Mesenchymal stem cell (in vitro differentiated cells and primary cell): Measurements from ENCODE around the gene PPP4C.

ENCODE experiments used
- DNase-seq: peaks from one replicate; pipeline ENCODE4 v3.0.0-alpha.2; 2013
- H2AFZ ChIP-seq: one replicate; pipeline ENCODE4 v1.6.1; 2013; ENCODE audit warnings: low read depth, mild to moderate bottlenecking, control low read depth, inconsistent platforms, low read length, moderate library complexity
- H2AK5ac ChIP-seq: 2 replicates; pipeline ENCODE4 v1.6.1; 2013; ENCODE audit warnings: low read length, moderate library complexity, mild to moderate bottlenecking, inconsistent platforms; ENCODE audit not compliant: severe bottlenecking
- H2BK120ac ChIP-seq: one replicate; pipeline ENCODE4 v1.6.1; 2013; ENCODE audit warnings: low read depth, mild to moderate bottlenecking, inconsistent platforms, low read length, moderate library complexity
- H2BK12ac ChIP-seq, 2 experiments: one replicate each; pipeline ENCODE4 v1.6.1; 2013; ENCODE audit warnings: inconsistent platforms in 2 of 2, low read length in 2 of 2, mild to moderate bottlenecking in 2 of 2, moderate library complexity in 2 of 2, control low read depth in 1 of 2
- H2BK15ac ChIP-seq: one replicate; pipeline ENCODE4 v1.6.1; 2013; ENCODE audit warnings: mild to moderate bottlenecking, low read depth, inconsistent platforms; ENCODE audit not compliant: poor library complexity, severe bottlenecking
- H2BK5ac ChIP-seq: 2 replicates; pipeline ENCODE4 v1.6.1; 2013; ENCODE audit warnings: low read depth, mild to moderate bottlenecking, low read length, control low read depth, inconsistent platforms; ENCODE audit not compliant: poor library complexity, severe bottlenecking
- H3K14ac ChIP-seq, 2 experiments: one replicate each; pipeline ENCODE4 v1.6.1; 2013; ENCODE audit warnings: inconsistent platforms in 2 of 2, low read length in 2 of 2, control low read depth in 1 of 2, mild to moderate bottlenecking in 1 of 2, moderate library complexity in 1 of 2
- H3K18ac ChIP-seq, 2 experiments: one replicate each; pipeline ENCODE4 v1.6.1; 2013; ENCODE audit warnings: inconsistent platforms in 2 of 2, low read length in 2 of 2, control low read depth in 1 of 2, low read depth in 1 of 2, mild to moderate bottlenecking in 1 of 2
- H3K23ac ChIP-seq, 2 experiments: one replicate each; pipeline ENCODE4 v1.6.1; 2013; ENCODE audit warnings: inconsistent platforms in 2 of 2, low read length in 2 of 2, mild to moderate bottlenecking in 2 of 2, moderate library complexity in 2 of 2, control low read depth in 1 of 2
- H3K27ac ChIP-seq: 2 replicates; pipeline ENCODE4 v1.5.1; 2013; ENCODE audit warnings: mild to moderate bottlenecking, moderate library complexity, low read length, control low read depth, inconsistent platforms; ENCODE audit not compliant: poor library complexity, severe bottlenecking
- H3K27me3 ChIP-seq, 2 experiments: 2 replicates each; pipeline versions ENCODE4 v1.6.1 to v1.7.0; 2013; ENCODE audit warnings: low read length in 2 of 2, mild to moderate bottlenecking in 2 of 2, moderate library complexity in 2 of 2, control low read depth in 1 of 2, inconsistent platforms in 1 of 2; ENCODE audit not compliant: control insufficient read depth in 1 of 2, insufficient read depth in 1 of 2
- H3K36me3 ChIP-seq, 2 experiments: 2 replicates each; pipeline versions ENCODE4 v1.6.1 to v1.7.0; 2013; ENCODE audit warnings: low read length in 2 of 2, control low read depth in 1 of 2, inconsistent platforms in 1 of 2, low read depth in 1 of 2, mild to moderate bottlenecking in 1 of 2; ENCODE audit not compliant: insufficient read depth in 2 of 2, control insufficient read depth in 1 of 2
- H3K4ac ChIP-seq, 2 experiments: one replicate each; pipeline ENCODE4 v1.6.1; 2013; ENCODE audit warnings: inconsistent platforms in 2 of 2, low read length in 2 of 2, mild to moderate bottlenecking in 2 of 2, moderate library complexity in 2 of 2, control low read depth in 1 of 2, low read depth in 1 of 2
- H3K4me1 ChIP-seq: 2 replicates; pipeline ENCODE4 v1.6.1; 2013; ENCODE audit warnings: low read depth, low read length, control low read depth; ENCODE audit not compliant: control insufficient read depth, insufficient read depth
- H3K4me2 ChIP-seq: 2 replicates; pipeline ENCODE4 v1.6.1; 2013; ENCODE audit warnings: low read length, mild to moderate bottlenecking, inconsistent platforms; ENCODE audit not compliant: poor library complexity, severe bottlenecking
- H3K4me3 ChIP-seq, 2 experiments: 2 replicates each; pipeline versions ENCODE4 v1.5.1 to v1.7.0; 2013; ENCODE audit warnings: low read length in 2 of 2, mild to moderate bottlenecking in 2 of 2, control low read depth in 1 of 2, low read depth in 1 of 2; ENCODE audit not compliant: insufficient read depth in 1 of 2
- H3K79me1 ChIP-seq: replicated peaks from 2 replicates; pipeline ENCODE4 v1.6.1; 2013; ENCODE audit warnings: mild to moderate bottlenecking, control low read depth, low read length, inconsistent platforms; ENCODE audit not compliant: poor library complexity, severe bottlenecking
- H3K9ac ChIP-seq: 2 replicates; pipeline ENCODE4 v1.7.0; 2013; ENCODE audit warnings: mild to moderate bottlenecking, low read length, moderate library complexity
- H3K9me3 ChIP-seq: 2 replicates; pipeline ENCODE4 v1.7.0; 2013; ENCODE audit warnings: mild to moderate bottlenecking, low read length; ENCODE audit not compliant: control insufficient read depth
- H4K8ac ChIP-seq: one replicate; pipeline ENCODE4 v1.6.1; 2013; ENCODE audit warnings: inconsistent platforms, mild to moderate bottlenecking, low read length, moderate library complexity
- H4K91ac ChIP-seq: one replicate; pipeline ENCODE4 v1.6.1; 2013; ENCODE audit warnings: mild to moderate bottlenecking, low read length, inconsistent platforms
- WGBS: methylation state at CpG from one replicate; pipeline ENCODE4 v1.1.7; 2013; ENCODE audit warnings: mixed read lengths; 5-methylcytosine and 5-hydroxymethylcytosine counted together

PPP4C gene

GRCh38 chr16:30108059-30108850 is 32.5 kb downstream of the PPP4C start:
- Histone ChIP-seq H2AFZ (no peak overlapping the region), H3K14ac (no peak overlapping the region), H4K91ac (no peak overlapping the region), H3K23ac (no peak overlapping the region), H2BK12ac (no peak overlapping the region), H3K36me3 (peaks cover 54 to 76% of the 10 kb centered on the region in 2 experiments), H2BK15ac (no peak overlapping the region), H2AK5ac (no peak overlapping the region), H3K4me2 (no peak overlapping the region), H3K4me3 (no peak overlapping the region), H3K4me1 (peaks cover 6% of the 10 kb centered on the region), H3K27ac (no peak overlapping the region), H3K9ac (no peak overlapping the region), H2BK5ac (no peak overlapping the region), H3K9me3 (no peaks in the 10 kb centered on the region), H3K27me3 (no peaks in the 10 kb centered on the region), H3K4ac (no peak overlapping the region), H4K8ac (no peak overlapping the region), H2BK120ac (no peak overlapping the region), H3K79me1 (no peaks in the 10 kb centered on the region), H3K18ac (no peak overlapping the region)
- 94% methylated on average over 12 of the region's 15 CpGs for WGBS
- DNase-seq, result no peak

GRCh38 chr16:30110661-30111060 is 34.9 kb downstream of the PPP4C start:
- Histone ChIP-seq H3K18ac (no peak overlapping the region), H3K14ac (no peak overlapping the region), H4K8ac (no peak overlapping the region), H3K9me3 (no peaks in the 10 kb centered on the region), H2BK5ac (no peak overlapping the region), H3K36me3 (peaks cover 59 to 71% of the 10 kb centered on the region in 2 experiments), H3K4ac (no peak overlapping the region), H3K79me1 (no peaks in the 10 kb centered on the region), H3K4me3 (no peak overlapping the region), H2BK12ac (no peak overlapping the region), H2BK120ac (no peak overlapping the region), H3K23ac (no peak overlapping the region), H3K4me1 (peaks cover 11% of the 10 kb centered on the region), H4K91ac (no peak overlapping the region), H3K4me2 (no peak overlapping the region), H3K27ac (no peak overlapping the region), H2AK5ac (no peak overlapping the region), H3K9ac (no peak overlapping the region), H2BK15ac (no peak overlapping the region), H3K27me3 (no peaks in the 10 kb centered on the region), H2AFZ (no peak overlapping the region)
- WGBS, result 71% methylated on average over 4 of the region's 7 CpGs
- no peak for DNase-seq

- Histone ChIP-seq H3K14ac (no peak overlapping the region), H3K4me2 (no peak overlapping the region), H2BK12ac (no peak overlapping the region), H3K27me3 (no peaks in the 10 kb centered on the region), H3K36me3 (peaks cover 62 to 71% of the 10 kb centered on the region in 2 experiments), H3K9ac (no peak overlapping the region), H4K91ac (no peak overlapping the region), H2BK15ac (no peak overlapping the region), H3K27ac (no peak overlapping the region), H2BK120ac (no peak overlapping the region), H2BK5ac (no peak overlapping the region), H3K4ac (no peak overlapping the region), H4K8ac (no peak overlapping the region), H2AK5ac (no peak overlapping the region), H3K79me1 (no peaks in the 10 kb centered on the region), H3K4me3 (no peak overlapping the region), H3K23ac (peak overlapping the region in 1 of 2 experiments; percentile 29), H2AFZ (no peak overlapping the region), H3K9me3 (no peaks in the 10 kb centered on the region), H3K18ac (no peak overlapping the region), H3K4me1 (peaks cover 11% of the 10 kb centered on the region)
- WGBS, result 79% methylated on average over 25 of the region's 29 CpGs
- DNase-seq, result peak; percentile 41
Measured at GRCh38 chr16:30112197-30113030, 36.6 kb downstream of the PPP4C start.

GRCh38 chr16:30113031-30113710 is 37.4 kb downstream of the PPP4C start, which contains the start of gene GDPD3:
Gene GDPD3, minus strand, starts transcription at chr16:30113537. Its CDS starts 59 bp downstream, at chr16:30113478.
- H3K27ac ChIP-seq, result no peak within 1 kb of the TSS
- WGBS, result 89% methylated on average over 16 of the region's 20 CpGs

More at GRCh38 chr16:30113031-30113710, 37.4 kb downstream of the PPP4C start, which contains the start of gene GDPD3:
- Histone ChIP-seq H2BK12ac (no peak within 1 kb of the TSS), H3K4ac (no peak within 1 kb of the TSS), H2AFZ (no peak within 1 kb of the TSS), H2BK120ac (no peak within 1 kb of the TSS), H3K9me3 (no peaks in the 10 kb centered on the region), H2BK5ac (no peak within 1 kb of the TSS), H4K8ac (peak within 1 kb of the TSS; percentile 0), H3K18ac (no peak within 1 kb of the TSS), H3K4me3 (no peak within 1 kb of the TSS), H3K4me2 (no peak within 1 kb of the TSS), H4K91ac (no peak within 1 kb of the TSS), H2BK15ac (peak within 1 kb of the TSS; percentile 6), H2AK5ac (no peak within 1 kb of the TSS), H3K36me3 (peaks cover 62 to 72% of the 10 kb centered on the region in 2 experiments), H3K9ac (peak within 1 kb of the TSS; percentile 53), H3K79me1 (no peaks in the 10 kb centered on the region), H3K23ac (peak within 1 kb of the TSS in 1 of 2 experiments; percentile 29), H3K14ac (peak within 1 kb of the TSS in 1 of 2 experiments; percentile 72), H3K4me1 (peaks cover 11% of the 10 kb centered on the region), H3K27me3 (no peaks in the 10 kb centered on the region)
- no peak for DNase-seq
